RWPE2 (cell line): ENCODE results near the gene MTMR2.

ENCODE experiments used
- ATAC-seq: fragments of 200-7000 bp; cut with Tn5 transposase; 3 replicates; pipeline ENCODE4 v1.9.1; 2021; ENCODE audit warnings: low read depth
- DNase-seq: peaks from one replicate; pipeline ENCODE4 v3.0.0-alpha.2; 2020; ENCODE audit warnings: low spot score
- H3K27ac ChIP-seq: fragments of 450-650 bp; 2 replicates; pipeline ENCODE4 v1.5.1; 2017; ENCODE audit warnings: mild to moderate bottlenecking; ENCODE audit not compliant: poor library complexity, severe bottlenecking
- H3K27me3 ChIP-seq: fragments of 250-450 bp; sonication (Bioruptor Pico); 2 replicates; pipeline ENCODE4 v1.5.1; 2021; ENCODE audit warnings: mild to moderate bottlenecking, moderate library complexity; ENCODE audit not compliant: insufficient read depth, poor library complexity, severe bottlenecking
- H3K36me3 ChIP-seq: fragments of 250-450 bp; sonication (Bioruptor Pico); 2 replicates; pipeline ENCODE4 v1.5.1; 2020; ENCODE audit warnings: low read depth, mild to moderate bottlenecking, moderate library complexity
- H3K4me1 ChIP-seq: fragments of 250-450 bp; sonication (Bioruptor Pico); 2 replicates; pipeline ENCODE4 v1.5.1; 2021; ENCODE audit warnings: mild to moderate bottlenecking, moderate library complexity; ENCODE audit not compliant: insufficient read depth, poor library complexity, severe bottlenecking
- H3K4me3 ChIP-seq: fragments of 250-450 bp; sonication (Bioruptor Pico); 2 replicates; pipeline ENCODE4 v1.5.1; 2021; ENCODE audit warnings: mild to moderate bottlenecking, moderate library complexity; ENCODE audit not compliant: severe bottlenecking
- H3K9me3 ChIP-seq: fragments of 250-450 bp; sonication (Bioruptor Pico); 2 replicates; pipeline ENCODE4 v1.5.1; 2021; ENCODE audit warnings: mild to moderate bottlenecking, moderate library complexity; ENCODE audit not compliant: severe bottlenecking
- CTCF ChIP-seq: fragments of 450-650 bp; IDR thresholded peaks from one replicate; pipeline ENCODE4 v1.5.1; 2017; ENCODE audit warnings: mild to moderate bottlenecking, moderate library complexity; ENCODE audit not compliant: poor library complexity, severe bottlenecking

The MTMR2 gene

GRCh38 chr11:95850137-95850536 lies 73.8 kb downstream of the MTMR2 start:
- no peak for ATAC-seq
- Histone ChIP-seq H3K36me3 (peaks cover 46% of the 10 kb centered on the region), H3K9me3 (no peaks in the 10 kb centered on the region), H3K4me3 (no peak overlapping the region), H3K4me1 (no peaks in the 10 kb centered on the region), H3K27ac (no peak overlapping the region), H3K27me3 (no peaks in the 10 kb centered on the region)
- no peak for TF ChIP-seq CTCF
- no peak for DNase-seq

- peak; percentile 65 for TF ChIP-seq CTCF
- no peaks in the 10 kb centered on the region for H3K4me1 ChIP-seq
- no peaks in the 10 kb centered on the region for H3K27me3 ChIP-seq
- ATAC-seq (peak; percentile 82), DNase-seq (no peak)
- H3K9me3 ChIP-seq = no peaks in the 10 kb centered on the region
- no peak overlapping the region for H3K27ac ChIP-seq
- peaks cover 55% of the 10 kb centered on the region for H3K36me3 ChIP-seq
- H3K4me3 ChIP-seq = no peak overlapping the region
Measured at GRCh38 chr11:95849087-95849825, 74.7 kb downstream of the MTMR2 start.

- ATAC-seq (no peak), DNase-seq (no peak)
- no peak for TF ChIP-seq CTCF
- no peaks in the 10 kb centered on the region for H3K27me3 ChIP-seq
- no peaks in the 10 kb centered on the region for H3K9me3 ChIP-seq
- peaks cover 78% of the 10 kb centered on the region for H3K36me3 ChIP-seq
- no peak overlapping the region for H3K27ac ChIP-seq
- H3K4me1 ChIP-seq = no peaks in the 10 kb centered on the region
- H3K4me3 ChIP-seq = no peak overlapping the region
Measured at GRCh38 chr11:95845167-95845566, 78.7 kb downstream of the MTMR2 start.

GRCh38 chr11:95835768-95836488 lies 88.0 kb downstream of the MTMR2 start:
- no peak overlapping the region for H3K4me3 ChIP-seq
- peaks cover 85% of the 10 kb centered on the region for H3K36me3 ChIP-seq
- TF ChIP-seq CTCF = peak; percentile 96
- no peak overlapping the region for H3K27ac ChIP-seq
- no peaks in the 10 kb centered on the region for H3K9me3 ChIP-seq
- DNase-seq (no peak), ATAC-seq (peak; percentile 97)
- H3K27me3 ChIP-seq = no peaks in the 10 kb centered on the region
- H3K4me1 ChIP-seq = no peaks in the 10 kb centered on the region

GRCh38 chr11:95835351-95835750 lies 88.6 kb downstream of the MTMR2 start:
- no peak for TF ChIP-seq CTCF
- Histone ChIP-seq H3K27ac (no peak overlapping the region), H3K9me3 (no peaks in the 10 kb centered on the region), H3K27me3 (no peaks in the 10 kb centered on the region), H3K36me3 (peaks cover 85% of the 10 kb centered on the region), H3K4me3 (no peak overlapping the region), H3K4me1 (no peaks in the 10 kb centered on the region)
- no peak for DNase-seq
- no peak for ATAC-seq
